GM23338 (cell line): Measurements from ENCODE around the gene TTC3. TPM values are rescaled to one million over a fixed set of nuclear protein-coding genes. Genes with fewer than 3 reads are reported as not detected.

ENCODE experiments used
- ATAC-seq: fragments of 200-7000 bp; cut with Tn5 transposase; 3 replicates; pipeline ENCODE4 v1.9.1; 2020
- DNase-seq: peaks from one replicate; pipeline ENCODE4 v3.0.0-alpha.2; 2015; ENCODE audit warnings: low spot score
- H2AFZ ChIP-seq: fragments of 200-600 bp; sonication (generic); 2 replicates; pipeline ENCODE4 v1.8.0; 2016; ENCODE audit warnings: antibody characterized with exemption, mild to moderate bottlenecking, moderate library complexity
- H3F3A ChIP-seq: fragments of 200-600 bp; sonication (generic); replicated peaks from 2 replicates; pipeline ENCODE4 v1.8.0; 2017; ENCODE audit warnings: antibody characterized with exemption, mixed run types, low read depth
- H3K27ac ChIP-seq: fragments of 200-600 bp; sonication (generic); 2 replicates; pipeline ENCODE4 v1.6.1; 2016; ENCODE audit warnings: low read depth
- H3K27me3 ChIP-seq: fragments of 200-600 bp; sonication (generic); 2 replicates; pipeline ENCODE4 v1.8.0; 2016; ENCODE audit warnings: mild to moderate bottlenecking, mixed run types, moderate library complexity; ENCODE audit not compliant: insufficient read depth
- H3K36me3 ChIP-seq: fragments of 200-600 bp; sonication (generic); 2 replicates; pipeline ENCODE4 v1.8.0; 2016; ENCODE audit warnings: mild to moderate bottlenecking; ENCODE audit not compliant: insufficient read depth
- H3K4me1 ChIP-seq: fragments of 200-600 bp; sonication (generic); 2 replicates; pipeline ENCODE4 v1.8.0; 2016; ENCODE audit warnings: mild to moderate bottlenecking, moderate library complexity; ENCODE audit not compliant: insufficient read depth
- H3K4me2 ChIP-seq: fragments of 200-600 bp; sonication (generic); 2 replicates; pipeline ENCODE4 v1.7.1; 2017; ENCODE audit warnings: mixed run types
- H3K4me3 ChIP-seq: fragments of 200-600 bp; sonication (generic); 2 replicates; pipeline ENCODE4 v1.6.1; 2016; ENCODE audit warnings: mixed run types
- H3K79me2 ChIP-seq: fragments of 200-600 bp; sonication (generic); replicated peaks from 2 replicates; pipeline ENCODE4 v1.8.0; 2017; ENCODE audit warnings: mild to moderate bottlenecking; ENCODE audit not compliant: insufficient read depth
- H3K9me2 ChIP-seq: fragments of 200-600 bp; sonication (generic); 2 replicates; pipeline ENCODE4 v1.8.0; 2017; ENCODE audit not compliant: insufficient read depth
- H4K20me1 ChIP-seq: fragments of 200-600 bp; sonication (generic); replicated peaks from 2 replicates; pipeline ENCODE4 v1.8.0; 2017; ENCODE audit warnings: mild to moderate bottlenecking; ENCODE audit not compliant: insufficient read depth
- H3K27ac Mint-ChIP-seq: 2 replicates; pipeline ENCODE4 v1.8.0; 2020; ENCODE audit warnings: inconsistent platforms, mild to moderate bottlenecking, moderate library complexity, mixed read lengths
- H3K27me3 Mint-ChIP-seq: 3 replicates; pipeline ENCODE4 v1.8.0; 2022; ENCODE audit warnings: low read depth, mild to moderate bottlenecking, moderate library complexity, mixed read lengths, inconsistent platforms; ENCODE audit not compliant: insufficient read depth, poor library complexity
- H3K36me3 Mint-ChIP-seq: 3 replicates; pipeline ENCODE4 v1.8.0; 2021; ENCODE audit warnings: low read depth, mild to moderate bottlenecking, inconsistent platforms, moderate library complexity, mixed read lengths
- H3K4me1 Mint-ChIP-seq: 3 replicates; pipeline ENCODE4 v1.8.0; 2020; ENCODE audit warnings: mild to moderate bottlenecking, inconsistent platforms, mixed read lengths
- H3K4me3 Mint-ChIP-seq: 3 replicates; pipeline ENCODE4 v1.8.0; 2021; ENCODE audit warnings: moderate library complexity, mild to moderate bottlenecking, inconsistent platforms, mixed read lengths
- H3K9me3 Mint-ChIP-seq: 3 replicates; pipeline ENCODE4 v1.8.0; 2020; ENCODE audit warnings: moderate library complexity, mild to moderate bottlenecking, inconsistent platforms, mixed read lengths
- CREB1 ChIP-seq: fragments of 250-450 bp; sonication (Bioruptor Pico); IDR thresholded peaks from 2 replicates; pipeline ENCODE4 v1.5.0; 2020; ENCODE audit warnings: low read depth, mild to moderate bottlenecking, moderate library complexity
- EZH2 ChIP-seq: fragments of 200-600 bp; sonication (generic); IDR thresholded peaks from one replicate; pipeline ENCODE4 v1.8.0; 2017; ENCODE audit warnings: antibody characterized with exemption, mild to moderate bottlenecking, low read depth; ENCODE audit not compliant: unreplicated experiment
- EZH2phosphoT487 ChIP-seq: fragments of 200-600 bp; sonication (generic); IDR thresholded peaks from one replicate; pipeline ENCODE4 v1.8.1; 2018; ENCODE audit warnings: antibody characterized with exemption; ENCODE audit not compliant: unreplicated experiment
- JUNB ChIP-seq: IDR thresholded peaks from one replicate; pipeline ENCODE4 v1.6.1; 2016; ENCODE audit warnings: antibody characterized with exemption; ENCODE audit not compliant: unreplicated experiment
- NANOG ChIP-seq: IDR thresholded peaks from 2 replicates; pipeline ENCODE4 v1.6.1; 2016; ENCODE audit warnings: antibody characterized with exemption, borderline replicate concordance
- POLR2AphosphoS5 ChIP-seq: IDR thresholded peaks from 2 replicates; pipeline ENCODE4 v1.6.1; 2016; ENCODE audit warnings: antibody characterized with exemption, low read depth
- STAT1 ChIP-seq: IDR thresholded peaks from one replicate; pipeline ENCODE4 v1.6.1; 2016; ENCODE audit warnings: antibody characterized with exemption; ENCODE audit not compliant: unreplicated experiment
- ZNF114 ChIP-seq: fragments of 250-450 bp; sonication (Bioruptor Pico); IDR thresholded peaks from 2 replicates; pipeline ENCODE4 v1.5.0; 2020; ENCODE audit warnings: mild to moderate bottlenecking, moderate library complexity
- ZNF331 ChIP-seq: fragments of 250-450 bp; sonication (Bioruptor Pico); IDR thresholded peaks from 2 replicates; pipeline ENCODE4 v1.5.0; 2020; ENCODE audit warnings: low read depth, mild to moderate bottlenecking, moderate library complexity
- ZNF462 ChIP-seq: fragments of 250-450 bp; sonication (Bioruptor Pico); IDR thresholded peaks from 2 replicates; pipeline ENCODE4 v1.5.0; 2020; ENCODE audit warnings: mild to moderate bottlenecking, moderate library complexity
- polyA plus RNA-seq: library from polyadenylated mRNA; unstranded; fragments of >200 nt; fragmentation: Nextera tagmentation; extraction: Ambion mirVana; gene quantifications from 2 replicates; pipeline ENCODE4 v1.2.1, GENCODE V29; 2016
- total RNA-seq: library from RNA; depleted of rRNA; stranded (reverse); fragments of >200 nt; shearing (Covaris generic); gene quantifications from 2 replicates; pipeline ENCODE4 v1.2.3, GENCODE V29; 2014

TTC3 gene
- total and polyA plus RNA-seq, 2 experiments from 2014 or later, result 28.9 to 48.6 TPM

DNA sequence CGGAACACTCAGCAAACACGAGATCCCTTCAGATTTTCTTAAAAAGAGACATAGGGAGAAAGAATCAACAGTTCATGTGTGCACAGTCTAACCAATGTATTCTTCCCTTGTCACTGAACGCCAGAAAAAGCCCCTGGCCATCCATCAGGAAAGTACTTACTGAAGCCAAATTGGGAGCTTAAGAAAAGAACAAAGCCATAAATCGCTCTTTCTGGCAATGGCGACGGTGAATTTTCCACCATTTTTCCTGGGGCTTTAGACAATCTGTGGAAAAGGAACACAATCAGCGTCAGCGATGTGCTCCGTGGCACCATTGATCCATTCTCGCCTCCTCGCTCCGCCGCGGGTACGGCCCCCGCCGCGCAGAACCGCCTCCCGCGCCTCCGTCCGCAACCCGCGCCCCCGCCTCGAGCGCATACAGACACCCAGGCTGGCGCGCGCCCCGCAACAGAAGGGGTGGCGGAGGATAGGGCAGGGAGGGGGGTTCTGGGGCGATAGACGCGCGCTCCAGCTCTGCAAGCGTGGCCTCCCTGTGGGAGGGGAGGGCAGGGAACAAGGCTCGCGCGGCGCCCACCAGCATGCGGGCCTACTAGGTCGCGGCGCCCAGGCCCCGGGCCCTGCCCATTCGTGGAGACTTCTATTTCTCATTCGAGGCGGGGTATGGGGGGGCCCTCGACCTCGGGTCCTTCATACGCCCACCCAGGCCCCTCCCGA is 623 bp upstream of the TTC3 start:
- no peaks in the 10 kb centered on the region for H3F3A ChIP-seq
- Mint-ChIP-seq H3K27ac (no peak overlapping the region), H3K36me3 (peaks cover 12% of the 10 kb centered on the region), H3K4me1 (peaks cover 20% of the 10 kb centered on the region), H3K9me3 (peaks cover 3% of the 10 kb centered on the region; the same call in 1 of the 3 replicates), H3K4me3 (peak overlapping the region; percentile 68), H3K27me3 (peaks cover 31% of the 10 kb centered on the region)
- peaks cover 5% of the 10 kb centered on the region; the same call in 1 of the 2 replicates for H3K4me1 ChIP-seq
- DNase-seq, result peak; percentile 67
- H3K4me2 ChIP-seq, result peak overlapping the region; percentile 78
- H3K27ac ChIP-seq, result no peak overlapping the region
- TF ChIP-seq POLR2AphosphoS5 (no peak; the same call in 1 of the 2 replicates), EZH2 (no peak), JUNB (no peak), STAT1 (no peak), ZNF114 (no peak), CREB1 (CRISPR knock-in tag) (no peak), EZH2phosphoT487 (no peak), ZNF462 (CRISPR knock-in tag) (no peak), NANOG (no peak), ZNF331 (CRISPR knock-in tag) (no peak)
- peak overlapping the region; percentile 90 for H2AFZ ChIP-seq
- peak overlapping the region; percentile 72 for H3K4me3 ChIP-seq
- H3K27me3 ChIP-seq, result peaks cover 44% of the 10 kb centered on the region
- H3K79me2 ChIP-seq, result peaks cover 16% of the 10 kb centered on the region
- peak; percentile 73 for ATAC-seq
- no peaks in the 10 kb centered on the region for H3K9me2 ChIP-seq
- no peaks in the 10 kb centered on the region for H3K36me3 ChIP-seq
- H4K20me1 ChIP-seq, result peaks cover 4% of the 10 kb centered on the region
